Caco-2 (cell line): ENCODE data around the gene FMN1. TPM values are rescaled to one million over a fixed set of nuclear protein-coding genes. Genes with fewer than 3 reads are reported as not detected.

Experiments used
- BruUV-seq: library from RNA; stranded (reverse); fragments of 400-500 nt; replicated peaks from 2 replicates; lab custom pipeline; 2021; lab: Mats Ljungman, UMichigan
- CTCF ChIA-PET: fragments of 300-600 bp; sonication (Branson Sonifier 250); formaldehyde crosslinking; loops from one replicate; lab custom pipeline; 2022; ENCODE audit warnings: antibody characterized with exemption; lab: Charles Lee
- POLR2A ChIA-PET: fragments of 300-600 bp; sonication (Branson Sonifier 250); formaldehyde crosslinking; loops from one replicate; lab custom pipeline; 2022; ENCODE audit warnings: antibody characterized with exemption; lab: Charles Lee
- DNase-seq, 2 experiments: peaks; one replicate each; pipeline versions ENCODE4 v3.0.0 to v3.0.0-alpha.2; 2020 to 2022
- H3K27me3 ChIP-seq: replicated peaks from 2 replicates; pipeline ENCODE4 v1.6.0; 2011; ENCODE audit warnings: low read length; ENCODE audit not compliant: control insufficient read depth, insufficient read depth
- H3K36me3 ChIP-seq: 2 replicates; pipeline ENCODE4 v1.5.1; 2011; ENCODE audit warnings: low read length; ENCODE audit not compliant: control insufficient read depth, insufficient read depth
- H3K4me1 ChIP-seq: fragments of 250-450 bp; sonication (Bioruptor Pico); 2 replicates; pipeline ENCODE4 v1.5.1; 2020; ENCODE audit warnings: mild to moderate bottlenecking
- H3K4me3 ChIP-seq: 2 replicates; pipeline ENCODE4 v1.5.1; 2011; ENCODE audit warnings: low read depth, mild to moderate bottlenecking, control low read depth, low read length
- H3K9me3 ChIP-seq: fragments of 250-450 bp; sonication (Bioruptor Pico); 2 replicates; pipeline ENCODE4 v1.5.1; 2020; ENCODE audit warnings: mild to moderate bottlenecking, moderate library complexity
- H3K27ac Mint-ChIP-seq: one replicate; pipeline ENCODE4 v1.8.0; 2022; ENCODE audit warnings: mixed read lengths; ENCODE audit not compliant: unreplicated experiment
- H3K27me3 Mint-ChIP-seq: one replicate; pipeline ENCODE4 v1.8.0; 2022; ENCODE audit warnings: mixed read lengths; ENCODE audit not compliant: insufficient read depth, unreplicated experiment
- H3K36me3 Mint-ChIP-seq: one replicate; pipeline ENCODE4 v1.8.0; 2022; ENCODE audit warnings: mild to moderate bottlenecking, mixed read lengths; ENCODE audit not compliant: insufficient read depth, unreplicated experiment
- H3K4me1 Mint-ChIP-seq: one replicate; pipeline ENCODE4 v1.8.0; 2022; ENCODE audit warnings: low read depth, mixed read lengths; ENCODE audit not compliant: unreplicated experiment
- H3K4me3 Mint-ChIP-seq: one replicate; pipeline ENCODE4 v1.8.0; 2022; ENCODE audit warnings: mild to moderate bottlenecking, moderate library complexity, mixed read lengths; ENCODE audit not compliant: unreplicated experiment
- H3K9me3 Mint-ChIP-seq: one replicate; pipeline ENCODE4 v1.8.0; 2022; ENCODE audit warnings: mixed read lengths; ENCODE audit not compliant: unreplicated experiment
- CTCF ChIP-seq, 2 experiments: fragments of 200-600 bp in 1 of 2; IDR thresholded peaks; 1 replicate in 1 of 2; 2 replicates in 1 of 2; pipeline versions ENCODE4 v1.5.1 to v1.8.0; 2011 to 2022; ENCODE audit warnings: antibody characterized with exemption in 1 of 2, control low read depth in 1 of 2, inconsistent platforms in 1 of 2, low read depth in 1 of 2, low read length in 1 of 2, mild to moderate bottlenecking in 1 of 2, moderate library complexity in 1 of 2; ENCODE audit not compliant: insufficient read depth in 1 of 2, severe bottlenecking in 1 of 2, unreplicated experiment in 1 of 2
- intact Hi-C: fragments of 100-400 bp; cut with micrococcal nuclease; formaldehyde crosslinking; loops from one replicate; pipeline ENCODE4 v1.10.0; 2022; ENCODE audit not compliant: unreplicated experiment
- total RNA-seq: library from RNA; stranded (reverse); gene quantifications from 2 replicates; pipeline ENCODE4 v1.2.3, GENCODE V29; 2022

Gene FMN1
- total RNA-seq, 1 experiment from 2014 or later, result 1.6 TPM

GRCh38 chr15:32763295-32763694 lies 431.2 kb downstream of the FMN1 start:
- Mint-ChIP-seq H3K36me3 (no peaks in the 10 kb centered on the region), H3K9me3 (no peaks in the 10 kb centered on the region), H3K4me3 (no peak overlapping the region), H3K27ac (no peak overlapping the region), H3K4me1 (no peaks in the 10 kb centered on the region), H3K27me3 (peaks cover 11% of the 10 kb centered on the region)
- no peak for TF ChIP-seq CTCF (IDR thresholded peaks at IDR 0.05; ENCODE audit: insufficient read depth in 1 of 2, low read depth in 1 of 2, low read length in 1 of 2, severe bottlenecking in 1 of 2, unreplicated experiment in 1 of 2)
- intact Hi-C loops, result no loop called here
- DNase-seq, result no peak
- H3K27me3 ChIP-seq, result no peaks in the 10 kb centered on the region
- H3K9me3 ChIP-seq, result no peaks in the 10 kb centered on the region
- no TSS peak for BruUV-seq
- CTCF ChIA-PET, result no interaction called here
- H3K4me1 ChIP-seq, result no peaks in the 10 kb centered on the region
- POLR2A ChIA-PET, result no interaction called here
- no peaks in the 10 kb centered on the region for H3K36me3 ChIP-seq
- no peak overlapping the region for H3K4me3 ChIP-seq

- no peak overlapping the region for H3K27ac Mint-ChIP-seq
- BruUV-seq, result no TSS peak
- Histone ChIP-seq H3K9me3 (no peaks in the 10 kb centered on the region), H3K4me3 (no peak overlapping the region), H3K36me3 (no peaks in the 10 kb centered on the region), H3K27me3 (no peaks in the 10 kb centered on the region), H3K4me1 (no peaks in the 10 kb centered on the region)
- H3K27me3 Mint-ChIP-seq, result peaks cover 22% of the 10 kb centered on the region
- ChIA-PET CTCF (no interaction called here), POLR2A (no interaction called here)
- intact Hi-C loops, result no loop called here
- no peaks in the 10 kb centered on the region for H3K36me3 Mint-ChIP-seq
- H3K9me3 Mint-ChIP-seq, result no peaks in the 10 kb centered on the region
- DNase-seq, result no peak
- no peak for TF ChIP-seq CTCF (IDR thresholded peaks at IDR 0.05; ENCODE audit: insufficient read depth in 1 of 2, low read depth in 1 of 2, low read length in 1 of 2, severe bottlenecking in 1 of 2, unreplicated experiment in 1 of 2)
- no peak overlapping the region for H3K4me3 Mint-ChIP-seq
- H3K4me1 Mint-ChIP-seq, result no peaks in the 10 kb centered on the region
Measured at GRCh38 chr15:32757426-32757825, 437.1 kb downstream of the FMN1 start.

- no peak overlapping the region for H3K4me3 ChIP-seq
- DNase-seq, result no peak
- H3K27me3 Mint-ChIP-seq, result peaks cover 7% of the 10 kb centered on the region
- BruUV-seq, result no TSS peak
- ChIA-PET POLR2A (no interaction called here), CTCF (no interaction called here)
- no peaks in the 10 kb centered on the region for H3K36me3 ChIP-seq
- no peak overlapping the region for H3K4me3 Mint-ChIP-seq
- H3K4me1 Mint-ChIP-seq, result no peaks in the 10 kb centered on the region
- H3K9me3 ChIP-seq, result no peaks in the 10 kb centered on the region
- intact Hi-C loops, result no loop called here
- H3K4me1 ChIP-seq, result no peaks in the 10 kb centered on the region
- no peaks in the 10 kb centered on the region for H3K9me3 Mint-ChIP-seq
- no peaks in the 10 kb centered on the region for H3K27me3 ChIP-seq
- H3K27ac Mint-ChIP-seq, result no peak overlapping the region
- no peaks in the 10 kb centered on the region for H3K36me3 Mint-ChIP-seq
- TF ChIP-seq CTCF (IDR thresholded peaks at IDR 0.05; ENCODE audit: insufficient read depth in 1 of 2, low read depth in 1 of 2, low read length in 1 of 2, severe bottlenecking in 1 of 2, unreplicated experiment in 1 of 2), result no peak
Measured at GRCh38 chr15:32750979-32751378, 443.5 kb downstream of the FMN1 start.
